HG02938 (cell line): ENCODE data around the gene LYPD5.
A peak's percentile ranks its signal among the peaks of the same experiment; 100 is the strongest.
"Not testable (repeated sequence)": the region's sequence is repeated elsewhere in the genome, so short reads cannot be mapped to it uniquely, and the experiment has no call there.

ENCODE experiments used
- ATAC-seq: cut with Tn5 transposase; IDR thresholded peaks from one replicate; pipeline ENCODE4 v1.9.1; 2021; ENCODE audit warnings: mild to moderate bottlenecking, moderate library complexity; ENCODE audit not compliant: unreplicated experiment

The LYPD5 gene

GRCh38 chr19:43802216-43802951 is at the start of gene LYPD5:
TSS of gene LYPD5 (minus strand) at chr19:43802447. CDS start at chr19:43802380, 67 bp downstream.
- no peak for ATAC-seq

- no peak for ATAC-seq
Observed at GRCh38 chr19:43848821-43849220, 46.6 kb upstream of the LYPD5 start.

GRCh38 chr19:43847884-43848283 is 45.6 kb upstream of the LYPD5 start:
- ATAC-seq: no peak

- ATAC-seq: no peak
Observed at GRCh38 chr19:43847246-43847645, 45.0 kb upstream of the LYPD5 start.

GRCh38 chr19:43842007-43842406 is 39.8 kb upstream of the LYPD5 start:
- no peak for ATAC-seq

GRCh38 chr19:43839139-43839538 is 36.9 kb upstream of the LYPD5 start:
- no peak for ATAC-seq

- peak; percentile 76 for ATAC-seq
Observed at GRCh38 chr19:43826787-43827754, 24.8 kb upstream of the LYPD5 start, which contains the start of gene ZNF283. TSS of gene ZNF283 (plus strand) at chr19:43827321. CDS start at chr19:43833505, 6,184 bp downstream.

- not testable (repeated sequence) for ATAC-seq
Observed at GRCh38 chr19:43824572-43824971, 22.3 kb upstream of the LYPD5 start.

- not testable (repeated sequence) for ATAC-seq
Observed at GRCh38 chr19:43823856-43824255, 21.6 kb upstream of the LYPD5 start.

GRCh38 chr19:43820884-43821215 is 18.6 kb upstream of the LYPD5 start:
- no peak for ATAC-seq

GRCh38 chr19:43820098-43820883 is 18.0 kb upstream of the LYPD5 start:
- ATAC-seq: no peak

GRCh38 chr19:43818500-43818899 is 16.3 kb upstream of the LYPD5 start:
- no peak for ATAC-seq

- ATAC-seq: not testable (repeated sequence)
Observed at GRCh38 chr19:43817454-43817853, 15.2 kb upstream of the LYPD5 start.

- ATAC-seq: no peak
Observed at GRCh38 chr19:43814663-43815352, 12.6 kb upstream of the LYPD5 start.

- ATAC-seq: no peak
Observed at GRCh38 chr19:43812688-43813087, 10.4 kb upstream of the LYPD5 start.

- ATAC-seq: no peak
Observed at GRCh38 chr19:43812259-43812658, 10.0 kb upstream of the LYPD5 start.

- ATAC-seq: no peak
Observed at GRCh38 chr19:43811837-43812236, 9.6 kb upstream of the LYPD5 start.

- no peak for ATAC-seq
Observed at GRCh38 chr19:43809762-43810696, 7.8 kb upstream of the LYPD5 start.

GRCh38 chr19:43807651-43808050 is 5.4 kb upstream of the LYPD5 start:
- no peak for ATAC-seq
